ELF-1 (cell line): Measurements from ENCODE around the gene ZNF217.
"Not testable (repeated sequence)": the region's sequence is repeated elsewhere in the genome, so short reads cannot be mapped to it uniquely, and the experiment has no call there.

ENCODE experiments used
- DNase-seq: peaks from one replicate; pipeline ENCODE4 v3.0.0-alpha.2; 2016; ENCODE audit warnings: low read depth, low spot score

Gene ZNF217

DNA sequence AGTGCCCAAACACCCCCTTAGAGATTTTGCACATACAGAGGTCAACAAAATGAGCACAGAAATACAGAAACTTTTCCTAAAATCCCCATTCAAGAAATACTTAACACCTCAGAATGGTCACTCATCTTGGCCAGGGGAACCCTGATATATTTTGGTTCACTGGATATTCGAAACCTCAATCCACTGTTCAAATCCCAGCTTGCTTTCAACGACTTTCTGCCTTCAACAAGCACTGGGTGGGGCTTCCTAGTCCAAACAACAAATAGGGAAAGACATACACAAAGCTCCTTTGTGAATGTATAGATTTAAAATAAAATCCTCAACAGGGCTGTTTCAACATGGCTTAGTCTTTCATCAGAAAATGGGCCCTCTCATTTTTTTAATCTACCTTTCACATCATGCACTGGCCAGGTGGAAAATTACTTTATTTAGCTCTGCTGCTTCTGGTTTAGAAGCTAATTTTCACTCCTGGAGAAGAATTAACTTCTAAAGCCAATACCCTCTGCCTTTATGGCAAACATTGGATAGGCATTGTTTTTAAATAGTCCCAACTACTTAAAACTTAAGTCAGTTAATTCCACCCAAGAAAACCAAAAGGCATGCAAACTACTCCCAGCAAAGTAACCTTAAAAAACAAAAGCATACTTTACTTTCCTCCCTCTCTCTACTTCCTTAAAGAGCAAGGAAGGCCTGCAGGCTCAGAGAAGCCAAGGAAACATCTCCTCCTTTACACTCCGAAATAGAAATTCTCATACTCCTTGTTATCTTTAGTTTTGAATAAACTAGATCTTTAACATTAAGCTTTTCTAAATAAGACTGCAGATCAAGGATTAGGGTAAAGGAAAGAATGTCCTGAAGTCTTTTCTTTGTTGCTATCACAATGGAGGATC, 9.7 kb downstream of the ZNF217 start:
- DNase-seq, result not testable (repeated sequence)

- no peak for DNase-seq
Measured at GRCh38 chr20:53582574-53583351, 10.9 kb downstream of the ZNF217 start.

DNA sequence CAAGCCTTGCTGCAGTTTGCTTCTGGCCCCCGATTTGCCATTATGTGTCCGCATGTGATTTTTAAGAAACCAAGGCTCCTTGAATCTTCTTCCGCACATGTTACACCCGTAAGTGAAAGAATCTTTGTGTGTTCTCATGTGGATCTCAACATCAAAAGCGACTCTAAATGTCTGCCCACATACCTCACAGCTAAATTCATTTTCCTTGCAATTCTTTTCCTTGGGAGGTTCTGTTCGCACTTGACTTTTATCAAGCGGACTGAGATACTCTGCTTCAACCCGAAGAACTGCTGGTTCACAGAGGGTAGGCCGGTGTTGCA, 11.4 kb downstream of the ZNF217 start:
- DNase-seq, result no peak

DNA sequence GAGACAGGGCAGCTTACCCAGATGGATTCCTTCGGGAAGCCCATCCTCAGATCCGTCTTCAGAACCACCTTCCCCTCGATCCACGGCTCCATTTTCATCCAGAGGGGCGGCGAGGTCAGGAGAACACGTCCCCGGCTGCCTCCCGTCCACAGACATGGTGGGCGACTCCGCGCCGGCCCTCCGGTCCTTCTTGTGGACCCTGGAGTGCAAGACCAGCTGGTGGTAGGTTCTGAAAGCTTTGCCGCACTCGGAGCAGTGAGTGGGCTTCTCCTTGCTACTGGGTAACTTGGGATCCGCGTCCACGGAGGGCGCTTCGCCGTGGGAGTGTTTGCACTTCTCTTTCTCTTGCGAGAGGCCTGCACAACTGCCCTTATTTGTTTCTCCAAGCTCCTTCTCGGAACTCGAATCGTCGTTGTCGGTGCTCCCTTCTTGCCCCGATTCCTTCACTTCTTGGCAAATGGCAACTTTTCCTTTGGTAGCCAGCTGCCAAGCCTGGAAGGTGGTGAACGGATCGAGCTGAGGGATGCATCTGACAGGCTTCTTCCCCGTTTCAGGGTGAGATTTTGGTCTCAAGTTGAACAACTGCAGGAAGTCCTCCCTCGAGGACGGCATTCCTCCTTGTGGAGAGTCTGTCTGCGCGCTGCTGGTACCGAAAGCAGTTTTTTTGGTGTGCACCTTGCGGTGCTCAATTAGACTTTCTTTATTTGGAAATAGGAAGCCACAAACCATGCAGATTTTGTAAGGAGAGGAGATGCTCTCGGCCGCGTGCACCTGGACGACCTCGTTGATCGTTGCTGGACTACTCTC, 12.0 kb downstream of the ZNF217 start:
- DNase-seq, result no peak

GRCh38 chr20:53580376-53581111, 13.1 kb downstream of the ZNF217 start:
- DNase-seq, result no peak

DNA sequence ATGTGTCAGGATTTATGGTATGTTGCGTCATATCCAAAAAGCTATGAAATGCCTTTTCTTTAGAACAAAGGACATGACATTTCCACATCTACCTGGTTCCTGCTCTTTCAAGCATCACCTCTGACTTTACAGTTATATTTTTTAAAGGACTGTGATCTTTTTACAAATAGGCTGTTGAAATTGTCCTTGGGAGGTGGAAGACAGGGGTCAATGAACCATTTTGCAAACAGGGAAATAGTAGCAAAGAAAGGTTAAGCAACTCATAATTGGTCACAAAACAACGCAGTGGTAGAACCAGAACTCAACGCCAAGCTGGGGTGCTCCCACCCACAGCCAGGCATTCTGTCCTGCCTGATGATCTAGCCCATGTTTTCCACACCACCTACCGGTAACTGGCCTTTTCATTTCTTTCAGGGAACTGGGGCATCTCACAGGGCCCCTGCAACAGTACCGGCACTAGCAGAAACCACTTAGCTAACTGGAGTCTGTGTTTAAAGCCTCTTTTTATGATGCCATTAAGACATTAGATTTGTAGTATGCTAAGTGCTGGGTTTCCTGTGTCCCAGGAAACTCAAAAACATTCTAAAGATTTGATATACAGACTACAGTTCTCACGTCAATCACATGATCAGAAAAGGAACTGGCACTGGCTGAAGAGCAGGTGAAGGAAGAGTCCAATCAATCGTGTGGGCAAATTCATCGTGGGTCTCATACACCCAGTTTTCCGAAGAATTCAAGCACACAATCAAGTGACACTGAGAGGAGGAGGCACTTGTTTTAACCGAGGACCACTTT, 13.9 kb downstream of the ZNF217 start:
- DNase-seq, result no peak

DNA sequence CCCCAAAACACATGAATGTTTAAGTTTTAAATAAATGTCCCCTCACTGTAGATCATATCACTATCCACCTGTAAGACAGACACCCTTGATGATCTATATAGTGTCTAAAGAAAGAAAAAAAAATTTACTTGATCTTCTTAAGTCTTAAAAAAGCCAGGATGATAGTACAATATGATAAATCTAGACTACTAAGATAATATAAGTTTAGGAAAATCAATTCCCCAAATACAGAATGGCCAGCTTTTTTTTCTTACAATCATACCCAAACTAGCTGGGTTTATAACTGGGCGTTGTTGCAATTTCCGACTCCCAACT, 14.4 kb downstream of the ZNF217 start:
- no peak for DNase-seq

GRCh38 chr20:53578492-53579222, 15.0 kb downstream of the ZNF217 start:
- peak; percentile 81 for DNase-seq

- no peak for DNase-seq
Measured at GRCh38 chr20:53576586-53577318, 16.9 kb downstream of the ZNF217 start.

- DNase-seq, result no peak
Measured at GRCh38 chr20:53576195-53576580, 17.5 kb downstream of the ZNF217 start.

DNA sequence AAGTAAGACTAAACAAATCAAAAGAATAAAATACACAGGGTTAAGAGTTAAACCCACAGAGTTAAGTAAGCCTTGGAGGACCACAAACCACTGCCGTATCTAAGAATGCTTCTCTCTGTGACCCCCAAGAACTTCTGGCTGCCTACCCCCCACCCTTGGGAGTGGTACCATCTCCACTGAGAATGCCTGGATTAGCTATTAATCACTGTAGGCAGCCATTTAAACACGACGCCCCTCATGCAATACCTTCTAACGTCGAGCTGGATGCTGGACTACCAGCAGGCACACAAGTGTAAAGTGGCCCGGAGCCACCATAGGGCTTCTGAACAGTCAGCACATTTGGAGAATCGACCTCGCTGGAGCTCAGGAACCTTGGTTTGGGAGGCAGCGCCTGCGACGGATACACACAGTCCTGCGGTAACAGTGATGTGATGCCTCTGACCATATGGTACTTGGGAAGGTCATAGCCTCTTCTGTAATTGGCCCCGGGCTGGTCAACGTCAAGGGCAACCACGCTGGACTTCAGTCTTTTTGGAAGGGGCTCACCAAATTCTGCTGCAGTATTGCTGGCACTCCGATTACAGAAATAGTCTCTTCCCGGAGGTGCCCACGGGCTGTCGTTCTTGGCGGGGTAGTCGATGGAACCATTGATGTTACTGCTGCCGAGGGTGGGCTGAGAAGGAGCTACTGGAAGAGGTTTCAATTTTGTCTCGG, 18.0 kb downstream of the ZNF217 start:
- DNase-seq, result no peak

GRCh38 chr20:53574819-53575218, 18.8 kb downstream of the ZNF217 start:
- DNase-seq, result no peak

DNA sequence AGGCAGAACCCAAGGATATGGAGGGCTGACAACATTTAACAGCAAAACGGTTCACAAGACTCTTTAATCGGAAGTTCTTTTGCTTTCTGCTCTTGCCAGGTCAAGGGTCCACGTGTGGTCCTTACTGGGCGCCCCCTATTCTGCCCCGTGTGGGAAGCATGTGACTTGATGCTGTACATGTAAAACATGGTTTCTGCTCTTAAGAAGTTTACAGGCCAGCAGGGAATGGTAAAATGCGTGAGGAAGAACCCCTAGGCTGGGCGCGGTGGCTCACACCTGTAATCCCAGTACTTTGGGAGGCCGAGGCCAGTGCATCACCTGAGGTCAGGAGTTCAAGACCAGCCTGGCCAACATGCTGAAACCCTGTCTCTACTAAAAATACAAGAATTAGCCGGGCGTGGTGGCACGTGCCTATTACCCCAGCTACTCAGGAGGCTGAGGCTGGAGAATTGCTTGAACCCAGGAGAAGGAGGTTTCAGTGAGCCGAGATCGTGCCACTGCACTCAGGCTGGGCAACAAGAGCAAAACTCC, 19.3 kb downstream of the ZNF217 start:
- DNase-seq, result no peak

DNA sequence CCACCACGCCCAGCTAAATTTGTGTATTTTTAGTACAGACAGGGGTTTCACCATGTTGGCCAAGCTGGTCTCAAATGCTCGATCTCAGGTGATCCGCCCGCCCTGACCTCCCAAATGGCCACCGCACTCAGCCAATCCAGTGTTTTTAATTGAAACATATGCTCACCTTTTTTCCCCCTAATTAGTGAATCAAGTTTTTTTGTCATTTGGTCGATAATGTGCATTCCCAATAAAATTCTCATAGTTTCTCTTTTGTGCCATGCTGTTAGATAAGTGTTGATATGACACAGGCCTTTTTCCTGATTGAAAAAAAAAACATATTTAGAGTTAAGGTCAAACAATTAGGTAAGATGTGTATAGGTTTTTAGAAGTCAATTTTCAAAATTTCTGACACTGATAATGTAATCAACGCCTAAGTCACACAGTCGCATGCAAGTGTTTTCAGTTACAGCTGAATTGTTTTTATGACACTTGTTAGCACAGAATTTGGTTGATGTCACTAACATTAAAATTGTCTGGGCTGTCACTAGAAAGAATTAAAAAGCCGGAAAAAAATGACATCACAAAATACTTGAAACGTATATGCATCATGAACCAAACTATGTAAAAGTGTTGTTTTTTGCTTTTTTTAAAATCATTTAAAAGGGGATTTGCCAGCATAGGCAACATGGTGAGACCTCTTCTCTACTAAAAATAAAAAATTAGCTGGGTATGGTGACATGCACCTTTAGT, 21.9 kb downstream of the ZNF217 start:
- DNase-seq, result no peak

GRCh38 chr20:53570446-53571276, 23.0 kb downstream of the ZNF217 start:
- DNase-seq, result peak; percentile 24

GRCh38 chr20:53569606-53570307, 23.9 kb downstream of the ZNF217 start:
- DNase-seq, result no peak
